ENCODE data around the gene ACADM. TPM values are rescaled to one million over a fixed set of nuclear protein-coding genes. Genes with fewer than 3 reads are reported as not detected.
A peak's percentile ranks its signal among the peaks of the same experiment; 100 is the strongest.
"Not testable (repeated sequence)": the region's sequence is repeated elsewhere in the genome, so short reads cannot be mapped to it uniquely, and the experiment has no call there.

The ACADM gene
- polyA plus RNA-seq, 12 donors, result 60.0 to 91.7 (median 74.4) TPM; not detected in 1

GRCh38 chr1:75731881-75732280, 7.4 kb downstream of the ACADM start:
- no peak for DNase-seq

- DNase-seq, result no peak
Measured at GRCh38 chr1:75732703-75733102, 8.2 kb downstream of the ACADM start.

- no peak for DNase-seq
Measured at GRCh38 chr1:75733661-75734060, 9.2 kb downstream of the ACADM start.

GRCh38 chr1:75736016-75736415, 11.5 kb downstream of the ACADM start:
- no peak for DNase-seq

- no peak for DNase-seq
Measured at GRCh38 chr1:75742047-75742625, 17.6 kb downstream of the ACADM start.

- DNase-seq, result no peak
Measured at GRCh38 chr1:75745276-75745675, 20.8 kb downstream of the ACADM start.

- not testable (repeated sequence) for DNase-seq
Measured at GRCh38 chr1:75757210-75757609, 32.7 kb downstream of the ACADM start.

- DNase-seq, result not testable (repeated sequence)
Measured at GRCh38 chr1:75758543-75758942, 34.0 kb downstream of the ACADM start.

- DNase-seq, result no peak
Measured at GRCh38 chr1:75764057-75764655, 39.6 kb downstream of the ACADM start.

- DNase-seq, result no peak
Measured at GRCh38 chr1:75765697-75766355, 41.3 kb downstream of the ACADM start.

GRCh38 chr1:75768016-75768415, 43.5 kb downstream of the ACADM start:
- no peak for DNase-seq

- no peak for DNase-seq
Measured at GRCh38 chr1:75770761-75771160, 46.3 kb downstream of the ACADM start.

- DNase-seq, result no peak
Measured at GRCh38 chr1:75771978-75772377, 47.5 kb downstream of the ACADM start.

GRCh38 chr1:75777812-75778211, 53.3 kb downstream of the ACADM start:
- not testable (repeated sequence) for DNase-seq

GRCh38 chr1:75778694-75779093, 54.2 kb downstream of the ACADM start:
- not testable (repeated sequence) for DNase-seq

- not testable (repeated sequence) for DNase-seq
Measured at GRCh38 chr1:75780183-75780582, 55.7 kb downstream of the ACADM start.

- not testable (repeated sequence) for DNase-seq
Measured at GRCh38 chr1:75783920-75784319, 59.4 kb downstream of the ACADM start.

- no peak for DNase-seq
Measured at GRCh38 chr1:75785320-75785982, 60.9 kb downstream of the ACADM start.

- DNase-seq, result peak; percentile 98
Measured at GRCh38 chr1:75785983-75786853, 61.7 kb downstream of the ACADM start, which contains the start of gene RABGGTB. Gene RABGGTB, plus strand, starts transcription at chr1:75786256. Its CDS starts 16 bp downstream, at chr1:75786272.

GRCh38 chr1:75786901-75787493, 62.5 kb downstream of the ACADM start:
- no peak for DNase-seq

- DNase-seq, result no peak
Measured at GRCh38 chr1:75787524-75787923, 63.0 kb downstream of the ACADM start.
